HG03565 (cell line): Measurements from ENCODE around the gene ASL.
"Not testable (repeated sequence)": the region's sequence is repeated elsewhere in the genome, so short reads cannot be mapped to it uniquely, and the experiment has no call there.

Experiments used
- ATAC-seq: cut with Tn5 transposase; IDR thresholded peaks from one replicate; pipeline ENCODE4 v1.9.1; 2021; ENCODE audit warnings: mild to moderate bottlenecking, moderate library complexity; ENCODE audit not compliant: unreplicated experiment

Gene ASL

DNA sequence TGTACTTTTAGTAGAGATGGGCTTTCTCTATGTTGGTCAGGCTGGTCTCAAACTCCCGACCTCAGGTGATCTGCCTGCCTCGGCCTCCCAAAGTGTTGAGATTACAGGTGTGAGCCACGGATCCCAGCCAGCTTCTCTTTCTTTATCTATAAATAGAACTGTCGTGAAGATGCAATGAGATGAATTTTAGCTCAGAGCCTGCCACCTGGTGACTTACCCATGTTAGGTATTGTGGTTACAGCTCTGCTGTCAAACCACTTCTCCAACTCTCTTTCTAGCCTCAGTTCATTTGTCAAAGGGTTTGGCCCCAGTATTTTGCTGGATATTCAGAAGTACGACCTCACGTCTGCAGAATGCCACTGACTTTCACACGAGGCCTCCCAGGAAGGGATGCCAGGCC lies 3.4 kb upstream of the ASL start:
- ATAC-seq = not testable (repeated sequence)

DNA sequence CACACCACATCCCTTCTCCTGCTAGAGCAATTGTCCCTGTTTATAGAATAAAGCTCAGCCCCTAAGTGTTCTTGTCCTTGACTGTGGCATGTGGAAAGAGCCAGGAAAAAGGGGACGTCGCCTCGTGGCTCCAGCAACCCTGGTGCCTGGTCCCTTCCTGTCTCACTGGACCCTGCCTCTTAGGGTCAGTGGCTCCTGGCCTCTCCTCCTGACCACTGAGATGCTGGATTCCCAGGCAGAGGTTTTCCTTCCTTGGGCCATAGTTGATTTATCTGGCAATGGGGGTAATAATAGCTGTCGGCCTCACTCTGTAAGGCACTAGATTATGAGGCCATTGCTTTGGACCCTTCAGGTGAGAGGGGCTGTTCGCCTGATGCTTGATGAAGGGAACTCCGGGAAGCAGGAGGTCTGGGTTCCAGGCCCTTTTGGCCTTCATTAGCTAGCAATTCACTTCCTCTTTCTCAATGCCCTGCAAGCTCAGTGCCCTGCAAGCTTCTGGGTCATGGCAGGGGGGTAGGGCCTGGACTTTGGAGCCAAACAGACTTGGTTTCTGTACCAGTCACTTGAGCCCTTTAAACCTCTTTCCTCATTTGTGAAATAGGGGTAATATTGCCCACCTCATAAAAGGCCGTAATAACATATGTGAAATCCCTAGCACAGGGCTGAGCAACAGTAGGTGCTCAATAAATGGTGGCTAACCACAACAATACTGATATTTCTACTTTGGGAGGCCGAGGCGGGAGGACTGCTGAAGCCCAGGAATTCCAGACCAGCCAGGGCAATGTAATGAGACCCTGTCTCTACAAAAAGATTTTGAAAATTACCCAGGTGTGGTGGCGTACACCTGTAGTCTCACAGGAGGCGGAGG lies 1.1 kb downstream of the ASL start:
- ATAC-seq = no peak

DNA sequence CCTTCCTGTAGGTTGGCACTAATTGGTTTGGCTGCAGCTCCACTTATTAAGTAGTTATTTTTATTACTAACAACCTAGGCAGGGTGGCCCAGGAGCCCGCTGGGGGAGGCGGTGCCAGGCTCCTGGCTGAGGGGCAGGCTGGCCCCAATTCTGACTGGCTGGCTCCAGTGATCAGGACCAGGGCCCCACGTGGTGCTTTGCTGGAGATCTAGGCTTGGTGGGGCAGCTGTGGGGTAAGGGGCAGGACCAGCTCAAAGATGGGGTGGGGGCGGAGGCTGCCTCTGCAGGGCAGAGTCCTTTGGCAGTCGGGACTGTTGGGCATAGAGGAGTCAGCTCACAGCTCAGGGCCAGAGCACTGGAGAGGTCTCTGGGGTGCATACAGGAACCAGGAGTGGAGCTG lies 2.4 kb downstream of the ASL start:
- ATAC-seq = no peak

DNA sequence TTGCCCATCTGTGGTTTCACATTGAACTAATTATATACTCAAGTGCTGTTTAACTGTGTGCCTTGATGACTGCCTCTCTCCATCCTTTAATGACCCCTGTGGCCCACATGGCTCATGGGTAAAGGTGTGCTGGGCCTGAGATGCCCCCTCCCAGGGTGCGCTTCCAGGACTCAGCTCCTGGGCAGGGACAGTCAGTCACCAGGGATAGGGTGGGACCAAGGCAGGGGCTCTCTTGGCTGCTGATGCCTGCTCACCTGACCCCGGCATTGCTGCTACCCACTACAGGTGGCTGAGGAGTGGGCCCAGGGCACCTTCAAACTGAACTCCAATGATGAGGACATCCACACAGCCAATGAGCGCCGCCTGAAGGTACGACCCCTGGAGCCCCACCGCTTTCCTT lies 6.5 kb downstream of the ASL start:
- ATAC-seq = no peak

DNA sequence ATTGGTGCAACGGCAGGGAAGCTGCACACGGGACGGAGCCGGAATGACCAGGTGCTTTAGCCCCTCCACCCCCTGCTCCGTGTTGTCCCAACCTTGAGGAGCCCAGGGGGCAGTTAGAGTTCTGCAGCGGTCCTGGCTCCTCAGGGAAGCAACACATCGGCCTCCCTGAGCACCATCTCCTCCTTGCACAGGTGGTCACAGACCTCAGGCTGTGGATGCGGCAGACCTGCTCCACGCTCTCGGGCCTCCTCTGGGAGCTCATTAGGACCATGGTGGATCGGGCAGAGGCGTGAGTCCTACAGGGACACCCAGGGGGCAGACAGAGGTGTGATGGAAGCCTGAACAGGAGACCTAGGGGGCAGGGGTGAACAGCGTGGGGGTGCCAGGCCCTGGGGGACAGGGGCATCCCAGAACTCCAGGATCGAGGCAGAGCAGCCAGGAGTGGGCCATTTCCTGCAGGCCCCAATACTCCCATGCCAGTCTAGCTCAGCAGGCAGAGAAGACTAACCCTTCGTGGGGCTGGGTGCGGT lies 7.3 kb downstream of the ASL start:
- ATAC-seq = no peak

DNA sequence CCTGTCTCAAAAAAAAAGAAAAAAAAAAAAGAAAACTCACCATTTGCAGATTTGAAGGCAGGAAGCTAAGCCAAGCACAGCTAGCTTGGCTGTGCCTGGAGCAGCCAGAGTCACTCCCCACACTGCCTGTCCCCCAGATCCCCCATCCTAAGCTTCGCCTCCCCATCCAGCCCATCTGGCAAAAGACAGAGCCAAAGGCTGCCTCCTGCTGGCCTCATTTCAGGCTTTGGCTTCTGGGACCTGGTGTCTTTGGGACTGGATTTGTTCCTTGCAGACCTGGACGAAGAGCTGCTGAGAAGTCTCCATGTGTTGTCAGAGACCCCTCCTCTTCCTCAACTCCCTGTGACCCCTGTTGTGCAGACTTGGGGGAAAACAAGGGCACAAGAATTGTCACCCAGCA lies 8.1 kb downstream of the ASL start:
- ATAC-seq = no peak

DNA sequence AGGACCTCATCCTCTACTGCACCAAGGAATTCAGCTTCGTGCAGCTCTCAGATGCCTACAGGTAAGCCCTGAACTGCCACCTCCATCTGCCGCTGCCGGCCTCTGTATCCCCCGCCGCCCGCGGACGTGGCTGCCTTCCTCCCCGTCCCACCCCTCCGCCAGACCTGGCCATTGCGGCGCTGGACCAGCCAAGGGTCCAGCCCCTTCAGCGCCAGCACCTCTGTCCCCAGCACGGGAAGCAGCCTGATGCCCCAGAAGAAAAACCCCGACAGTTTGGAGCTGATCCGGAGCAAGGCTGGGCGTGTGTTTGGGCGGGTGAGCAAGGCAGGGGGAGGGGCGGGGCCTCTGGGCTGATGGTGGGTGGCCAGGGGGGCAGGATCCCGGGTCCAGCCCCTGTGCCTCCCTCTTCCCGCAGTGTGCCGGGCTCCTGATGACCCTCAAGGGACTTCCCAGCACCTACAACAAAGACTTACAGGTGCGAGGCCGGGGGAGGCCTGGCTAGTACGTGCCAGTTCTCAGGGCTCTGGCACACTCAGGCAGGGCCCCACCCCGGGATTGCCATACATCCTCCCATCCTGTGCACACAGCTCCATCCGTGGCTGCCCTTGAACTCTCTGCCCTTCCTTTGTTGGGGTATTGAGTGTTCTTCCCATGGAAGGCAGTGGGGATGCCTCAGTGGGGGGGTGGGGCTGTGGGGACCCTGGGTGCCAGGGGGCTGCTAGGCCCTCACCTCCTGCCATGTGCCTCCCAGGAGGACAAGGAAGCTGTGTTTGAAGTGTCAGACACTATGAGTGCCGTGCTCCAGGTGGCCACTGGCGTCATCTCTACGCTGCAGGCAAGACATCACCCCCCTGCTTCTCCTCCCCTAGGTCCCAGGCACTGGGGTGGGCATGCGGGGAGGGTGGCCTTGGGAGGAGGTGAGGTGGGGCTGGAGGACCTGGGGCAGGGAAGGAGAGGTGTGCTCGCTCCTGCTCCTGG lies 13.5 kb downstream of the ASL start:
- ATAC-seq = no peak

DNA sequence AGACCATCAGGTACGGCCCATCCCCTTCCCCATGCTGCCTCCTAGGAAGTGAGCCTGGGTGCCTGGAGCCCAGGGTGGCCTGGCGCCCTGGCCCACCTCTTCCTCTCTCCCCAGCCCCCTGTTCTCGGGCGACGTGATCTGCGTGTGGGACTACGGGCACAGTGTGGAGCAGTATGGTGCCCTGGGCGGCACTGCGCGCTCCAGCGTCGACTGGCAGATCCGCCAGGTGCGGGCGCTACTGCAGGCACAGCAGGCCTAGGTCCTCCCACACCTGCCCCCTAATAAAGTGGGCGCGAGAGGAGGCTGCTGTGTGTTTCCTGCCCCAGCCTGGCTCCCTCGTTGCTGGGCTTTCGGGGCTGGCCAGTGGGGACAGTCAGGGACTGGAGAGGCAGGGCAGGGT lies 17.0 kb downstream of the ASL start:
- no peak for ATAC-seq

DNA sequence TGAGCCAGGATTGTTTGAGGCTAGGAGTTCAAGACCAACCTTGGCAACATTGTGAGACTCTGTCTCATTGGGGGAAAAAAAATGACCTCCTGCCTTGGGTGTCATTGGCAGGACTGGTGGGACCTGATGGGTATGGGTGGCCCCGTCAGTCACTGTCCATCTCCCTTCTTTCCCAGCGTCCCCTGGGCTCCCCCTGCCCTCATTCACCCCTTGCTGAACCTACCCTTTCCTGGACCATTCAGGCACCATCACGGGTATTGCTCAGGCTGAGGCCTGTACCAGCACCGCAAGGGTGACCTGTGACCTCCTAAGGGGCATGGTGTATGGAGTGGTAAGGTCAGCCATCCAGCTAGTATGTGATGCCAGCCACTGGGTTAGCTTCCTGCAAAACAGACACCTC lies 19.4 kb downstream of the ASL start:
- ATAC-seq = no peak

DNA sequence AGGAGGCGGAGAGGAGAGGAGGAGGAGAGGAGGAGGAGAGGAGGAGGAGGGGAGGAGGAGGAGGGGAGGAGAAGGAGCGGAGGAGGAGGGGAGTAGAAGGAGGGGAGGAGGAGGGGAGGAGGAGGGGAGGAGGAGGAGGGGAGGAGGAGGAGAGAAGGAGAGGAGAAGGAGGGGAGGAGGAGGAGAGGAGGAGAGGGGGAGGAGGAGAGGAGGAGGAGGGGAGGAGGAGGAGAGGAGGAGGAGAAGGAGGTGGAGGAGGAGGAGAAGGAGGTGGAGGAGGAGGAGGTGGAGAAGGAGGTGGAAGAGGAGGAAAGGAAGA lies 23.6 kb downstream of the ASL start:
- ATAC-seq = no peak

DNA sequence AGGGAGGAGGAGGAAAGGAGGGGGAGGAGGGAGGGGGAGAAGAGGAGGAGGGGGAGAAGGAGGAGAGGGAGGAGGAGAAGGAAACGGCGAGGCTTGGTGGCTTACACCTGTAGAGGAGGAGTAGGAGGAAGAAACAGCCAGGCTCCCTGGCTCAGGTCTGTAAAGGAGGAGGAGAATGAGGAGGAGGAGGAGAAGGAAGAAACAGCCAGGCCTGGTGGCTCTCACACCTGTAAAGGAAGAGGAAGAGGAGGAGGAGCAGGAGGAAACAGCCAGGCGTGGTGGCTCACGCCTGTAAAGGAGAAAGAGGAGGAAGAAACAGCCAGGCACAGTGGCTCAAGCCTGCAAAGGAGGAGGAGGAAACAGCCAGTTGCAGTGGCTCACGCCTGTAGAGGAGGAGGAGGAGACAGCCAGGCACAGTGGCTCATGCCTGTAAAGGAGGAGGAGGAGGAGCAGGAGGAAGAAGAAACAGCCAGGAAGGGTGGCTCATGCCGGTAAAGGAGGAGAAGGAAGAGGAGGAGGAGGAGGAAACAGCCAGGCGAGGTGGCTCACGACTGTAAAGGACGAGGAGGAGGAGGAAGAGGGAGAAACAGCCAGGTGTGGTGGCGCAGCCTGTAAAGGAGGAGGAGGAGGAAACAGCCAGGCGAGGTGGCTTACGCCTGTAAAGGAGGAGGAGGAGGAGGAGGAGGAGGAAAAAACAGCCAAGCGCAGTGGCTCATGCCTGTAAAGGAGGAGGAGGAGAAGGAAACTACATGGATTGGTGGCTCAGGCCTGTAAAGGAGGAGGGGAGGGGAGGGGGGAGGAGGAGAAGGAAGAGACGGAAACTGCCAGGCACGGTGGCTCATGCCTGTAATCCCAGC lies 24.2 kb downstream of the ASL start:
- peak; percentile 69 for ATAC-seq

DNA sequence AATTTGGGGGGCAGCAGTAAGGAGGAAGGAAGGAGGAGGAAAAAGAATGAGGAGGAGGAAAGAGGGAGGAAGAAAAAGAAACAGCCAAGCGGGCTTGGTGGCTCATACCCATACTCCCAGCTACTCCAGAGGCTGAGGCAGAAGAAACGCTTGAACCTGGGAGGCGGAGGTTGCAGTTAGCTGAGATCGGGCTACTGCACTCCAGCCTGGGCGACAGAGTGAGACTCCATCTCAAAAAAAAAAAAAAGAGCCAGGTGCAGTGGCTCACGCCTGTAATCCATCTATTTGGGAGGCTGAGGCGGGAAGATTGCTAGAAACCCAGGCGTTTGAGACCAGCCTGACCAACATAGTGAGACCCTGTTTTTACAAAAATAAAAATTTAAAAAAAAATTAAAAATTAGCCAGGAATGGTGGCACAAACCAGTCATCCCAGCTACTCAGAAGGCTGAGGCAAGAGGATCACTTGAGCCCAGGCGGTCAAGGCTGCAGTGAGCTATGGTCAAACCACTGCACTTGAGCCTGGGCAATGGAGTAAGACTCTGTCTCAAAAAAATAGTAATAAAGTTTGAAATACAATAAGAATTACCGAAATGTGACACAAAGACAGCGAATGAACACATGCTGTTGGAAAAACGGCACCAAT lies 24.9 kb downstream of the ASL start:
- peak; percentile 4 for ATAC-seq

DNA sequence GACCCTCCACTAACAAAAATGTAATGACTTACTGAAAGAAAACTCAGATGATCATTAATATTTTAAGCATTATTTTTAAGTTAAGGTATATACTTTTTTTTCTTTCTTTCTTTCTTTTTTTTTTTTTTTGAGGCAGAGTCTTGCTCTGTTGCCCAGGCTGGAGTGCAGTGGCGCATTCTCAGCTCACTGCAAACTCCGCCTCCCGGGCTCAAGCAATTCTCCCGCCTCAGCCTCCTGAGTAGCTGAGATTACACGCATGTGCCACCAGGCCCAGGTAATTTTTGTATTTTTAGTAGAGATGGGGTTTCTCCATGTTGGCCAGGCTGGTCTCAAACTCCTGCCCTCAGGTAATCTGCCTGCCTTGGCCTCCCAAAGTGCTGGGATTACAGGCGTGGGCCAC lies 26.5 kb downstream of the ASL start:
- not testable (repeated sequence) for ATAC-seq

DNA sequence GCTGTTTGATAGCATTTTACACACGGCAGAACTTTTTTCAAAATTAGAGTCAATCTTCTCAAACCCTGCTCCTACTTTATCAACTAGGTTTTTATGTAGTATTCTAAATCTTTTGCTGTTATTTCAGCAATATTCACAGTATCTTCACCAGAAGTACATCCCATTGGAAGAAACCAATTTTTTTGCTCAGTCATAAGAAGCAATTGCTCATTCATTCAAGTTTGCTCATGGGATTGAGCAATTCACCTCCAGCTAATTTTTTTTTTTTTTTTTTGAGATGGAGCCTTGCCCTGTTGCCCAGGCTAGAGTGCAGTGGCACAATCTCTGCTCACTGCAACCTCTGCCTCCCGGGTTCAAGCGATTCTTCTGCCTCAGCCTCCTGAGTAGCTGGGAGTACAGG lies 28.4 kb downstream of the ASL start:
- ATAC-seq = not testable (repeated sequence)

DNA sequence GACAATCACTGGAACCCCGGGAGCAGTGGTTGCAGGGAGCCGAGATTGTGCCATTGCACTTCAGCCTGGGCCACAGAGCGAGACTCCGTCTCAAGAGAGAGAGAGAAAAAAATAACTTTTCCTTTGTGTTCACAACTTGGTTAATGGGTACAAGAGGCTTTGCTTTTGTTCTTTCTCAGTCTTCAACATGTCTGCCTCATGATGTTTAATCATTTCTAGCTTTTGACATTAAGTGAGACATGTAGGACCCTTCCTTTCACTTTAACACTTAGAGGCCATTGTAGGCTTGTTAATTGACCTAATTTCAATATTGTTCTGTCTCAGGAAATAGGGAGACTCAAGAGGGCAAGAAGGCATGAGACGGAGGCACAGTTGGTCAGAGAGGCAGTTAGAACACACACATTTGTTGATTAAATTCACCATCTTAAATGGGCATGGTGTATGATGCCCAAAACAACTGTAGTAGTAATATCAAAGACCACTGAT lies 29.7 kb downstream of the ASL start:
- ATAC-seq = no peak

DNA sequence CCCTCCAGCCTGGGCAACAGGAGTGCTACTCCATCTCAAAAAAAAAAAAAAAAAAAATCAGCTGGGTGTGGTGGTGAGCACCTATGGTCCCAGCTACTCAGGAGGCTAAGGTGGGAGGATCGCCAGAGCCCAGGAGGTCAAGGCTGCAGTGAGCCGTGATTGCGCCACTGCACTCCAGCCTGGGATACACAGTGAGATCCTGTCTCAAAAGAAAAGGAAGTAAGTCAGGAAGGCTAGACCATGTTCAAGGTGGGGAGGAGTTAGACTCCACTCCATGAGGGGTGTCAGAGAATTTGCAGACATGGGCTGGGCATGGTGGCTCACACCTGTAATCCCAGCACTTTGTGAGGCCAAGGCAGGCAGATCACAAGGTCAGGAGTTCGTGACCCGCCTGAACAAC lies 32.8 kb downstream of the ASL start:
- ATAC-seq = not testable (repeated sequence)

DNA sequence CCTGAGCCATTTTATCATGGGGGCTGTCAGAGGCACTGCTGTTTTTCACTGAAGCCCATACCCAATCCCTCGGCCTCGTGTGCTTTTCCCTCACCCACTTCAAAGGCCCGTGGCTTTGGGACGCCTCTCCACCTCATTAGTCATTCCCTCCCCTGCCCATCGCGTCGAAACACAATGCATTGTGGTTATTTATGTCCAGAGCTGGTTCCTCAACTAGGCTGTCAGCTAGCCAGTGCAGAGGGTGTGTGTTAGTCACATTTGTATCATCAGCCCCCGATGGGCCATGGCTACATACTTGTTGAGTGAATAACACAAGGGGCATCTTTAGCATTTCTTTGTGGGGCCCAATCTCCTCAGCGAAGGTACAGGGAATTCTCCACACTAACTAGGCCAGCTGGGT lies 35.2 kb downstream of the ASL start:
- no peak for ATAC-seq

DNA sequence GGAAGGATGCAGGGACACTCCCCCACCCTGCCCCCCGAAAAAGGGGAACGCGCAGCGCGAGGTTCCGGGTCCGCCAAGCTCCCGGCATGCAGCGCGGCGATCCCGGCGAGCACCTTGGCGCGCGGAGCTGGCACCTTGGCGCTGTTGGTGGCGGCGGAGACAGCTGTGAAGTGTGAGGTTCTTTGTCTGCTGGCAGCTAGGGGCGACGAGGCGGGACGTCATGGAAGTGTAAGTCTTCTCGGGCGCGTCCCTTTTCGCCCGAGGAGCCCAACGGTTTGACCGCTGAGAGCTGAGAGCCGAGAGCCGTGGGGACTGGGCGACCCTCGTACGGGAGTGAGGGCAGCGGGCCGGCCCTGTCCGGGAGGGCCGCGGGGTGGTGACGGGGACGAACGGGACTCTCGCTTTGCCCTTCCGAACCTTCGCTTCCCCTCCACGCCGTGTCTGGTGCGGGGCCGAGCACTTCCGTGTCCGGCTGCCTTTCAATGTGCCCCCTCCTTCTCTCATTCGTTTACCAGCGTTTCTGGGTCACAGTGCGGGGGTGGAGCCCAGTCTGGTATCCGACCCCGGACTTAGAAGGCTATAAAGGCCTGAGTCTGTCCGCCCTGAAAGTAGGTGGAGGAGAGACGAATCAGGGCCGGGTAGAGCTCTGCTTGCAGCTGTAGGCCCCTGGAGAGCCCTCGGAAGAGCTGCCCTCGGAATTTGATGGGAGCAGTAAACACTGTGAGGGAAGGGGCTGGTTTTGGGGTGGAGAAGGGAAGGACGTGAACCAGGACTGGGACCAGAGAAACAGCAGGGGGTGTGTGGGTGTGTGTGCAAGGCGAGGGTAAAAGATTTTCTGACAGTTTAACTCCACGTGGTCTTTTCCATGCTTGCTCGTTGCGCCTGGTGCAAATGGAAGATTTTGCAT lies 39.4 kb downstream of the ASL start, which contains the start of gene CRCP:
Gene CRCP, plus strand, starts transcription at position 105 of the 907 bp plus-strand sequence. Its CDS starts 116 bp downstream, at position 221.
- ATAC-seq = peak; percentile 70
